HepG2 (cell line): ENCODE measurements around the gene TLE7. TPM values are rescaled to one million over a fixed set of nuclear protein-coding genes. Genes with fewer than 3 reads are reported as not detected.

ENCODE experiments used
- ARID2 ChIP-seq: sonication (generic); formaldehyde crosslinking; IDR thresholded peaks from 2 replicates; pipeline ENCODE4 v1.8.1; 2022; ENCODE audit warnings: mild to moderate bottlenecking, missing genetic modification reagents, borderline replicate concordance
- BHLHE40 ChIP-seq: IDR thresholded peaks from 2 replicates; pipeline ENCODE4 v1.6.1; 2011; ENCODE audit warnings: low read length, improper control_type of control experiment
- CERS6 ChIP-seq: sonication (generic); formaldehyde crosslinking; IDR thresholded peaks from 2 replicates; pipeline ENCODE4 v1.5.0; 2020; ENCODE audit warnings: missing genetic modification reagents
- FOXO1 ChIP-seq: sonication (generic); formaldehyde crosslinking; IDR thresholded peaks from 2 replicates; pipeline ENCODE4 v1.4.0; 2020; ENCODE audit warnings: missing genetic modification reagents
- GABPA ChIP-seq, 2 experiments: IDR thresholded peaks; 2 replicates each; pipeline ENCODE4 v1.6.1; 2011 to 2016; ENCODE audit warnings: low read depth in 2 of 2, low read length in 1 of 2, missing biosample characterization in 1 of 2, missing genetic modification characterization in 1 of 2
- HDAC1 ChIP-seq: sonication (generic); formaldehyde crosslinking; IDR thresholded peaks from 2 replicates; pipeline ENCODE4 v1.5.1; 2020; ENCODE audit warnings: mild to moderate bottlenecking, missing genetic modification reagents
- KAT8 ChIP-seq: IDR thresholded peaks from 2 replicates; pipeline ENCODE4 v1.6.1; 2016; ENCODE audit warnings: missing genetic modification reagents, missing compliant biosample characterization
- KDM3A ChIP-seq: IDR thresholded peaks from 2 replicates; pipeline ENCODE4 v1.6.1; 2018; ENCODE audit warnings: low read depth, missing compliant biosample characterization
- MAFF ChIP-seq: IDR thresholded peaks from 2 replicates; pipeline ENCODE4 v1.6.1; 2011; ENCODE audit warnings: low read depth, low read length, improper control_type of control experiment
- PLRG1 ChIP-seq: fragments of 450-650 bp; conservative IDR thresholded peaks from 2 replicates; pipeline ENCODE4 v1.6.1; 2016
- POGZ ChIP-seq: sonication (generic); formaldehyde crosslinking; IDR thresholded peaks from 2 replicates; pipeline ENCODE4 v1.4.0; 2020; ENCODE audit warnings: mild to moderate bottlenecking, missing genetic modification reagents
- SNAI1 ChIP-seq: sonication (generic); formaldehyde crosslinking; IDR thresholded peaks from 2 replicates; pipeline ENCODE4 v1.5.0; 2020; ENCODE audit warnings: mild to moderate bottlenecking, missing genetic modification reagents, borderline replicate concordance
- TRAFD1 ChIP-seq: sonication (generic); formaldehyde crosslinking; IDR thresholded peaks from 2 replicates; pipeline ENCODE4 v1.5.1; 2020; ENCODE audit warnings: missing genetic modification reagents, mild to moderate bottlenecking, borderline replicate concordance
- ZBTB2 ChIP-seq: sonication (generic); formaldehyde crosslinking; IDR thresholded peaks from 2 replicates; pipeline ENCODE4 v1.8.0; 2022; ENCODE audit warnings: low read depth, missing genetic modification reagents
- ZKSCAN5 ChIP-seq: sonication (generic); formaldehyde crosslinking; IDR thresholded peaks from 2 replicates; pipeline ENCODE4 v1.5.1; 2020; ENCODE audit warnings: mild to moderate bottlenecking, missing genetic modification reagents
- ZNF280D ChIP-seq: sonication (generic); formaldehyde crosslinking; IDR thresholded peaks from 2 replicates; pipeline ENCODE4 v1.5.1; 2020; ENCODE audit warnings: mild to moderate bottlenecking, missing genetic modification reagents
- ZNF30 ChIP-seq: sonication (generic); formaldehyde crosslinking; IDR thresholded peaks from 2 replicates; pipeline ENCODE4 v1.5.0; 2020; ENCODE audit warnings: mild to moderate bottlenecking, missing genetic modification reagents
- ZNF333 ChIP-seq: sonication (generic); formaldehyde crosslinking; IDR thresholded peaks from 2 replicates; pipeline ENCODE4 v1.4.0; 2020; ENCODE audit warnings: mild to moderate bottlenecking, missing genetic modification reagents, borderline replicate concordance
- ZNF431 ChIP-seq: sonication (generic); formaldehyde crosslinking; IDR thresholded peaks from 2 replicates; pipeline ENCODE4 v1.9.0; 2022; ENCODE audit warnings: missing genetic modification reagents, low read depth, mild to moderate bottlenecking, borderline replicate concordance
- ZNF713 ChIP-seq: sonication (generic); formaldehyde crosslinking; IDR thresholded peaks from 2 replicates; pipeline ENCODE4 v1.4.0; 2020; ENCODE audit warnings: mild to moderate bottlenecking, missing genetic modification reagents
- ZNF775 ChIP-seq: sonication (generic); formaldehyde crosslinking; IDR thresholded peaks from 2 replicates; pipeline ENCODE4 v1.4.0; 2020; ENCODE audit warnings: missing genetic modification reagents, mild to moderate bottlenecking, moderate library complexity, borderline replicate concordance
- polyA plus RNA-seq, 8 experiments: library from polyadenylated mRNA; depleted of rRNA in 3 of 8; stranded (reverse) in 7 of 8; unstranded in 1 of 8; fragments of >200 nt; fragmentation: Illumina TruSeq in 4 of 8; extraction: Trizol in 4 of 8; gene quantifications; 2 replicates each; pipeline versions ENCODE4 v1.2.1 to v1.2.3, GENCODE V29; 2011 to 2016; ENCODE audit warnings: low read depth in 4 of 8, missing spikeins in 1 of 8, mixed read lengths in 1 of 8; ENCODE audit not compliant: insufficient read depth in 1 of 8
- total RNA-seq, 5 experiments: library from RNA; depleted of rRNA; stranded (reverse); fragments of >200 nt; fragmentation: Illumina TruSeq; extraction: Trizol; gene quantifications; 2 replicates each; pipeline ENCODE4 v1.2.3, GENCODE V29; 2016; ENCODE audit warnings: low read depth in 1 of 5

TLE7 gene
- total and polyA plus RNA-seq, 2 of the 13 experiments (the other 11 are each of a cell fraction or from before 2014, with no cell fraction given): not detected

- TF ChIP-seq ZNF713 (CRISPR knock-in tag) (no peak; the same call in 1 of the 2 replicates), ZNF30 (no peak), ZBTB2 (CRISPR knock-in tag) (no peak), ZKSCAN5 (CRISPR knock-in tag) (peak; percentile 99), TRAFD1 (CRISPR knock-in tag) (no peak), ZNF333 (CRISPR knock-in tag) (peak; percentile 87; the same call in 1 of the 2 replicates), BHLHE40 (peak; percentile 65), ZNF280D (CRISPR knock-in tag) (peak; percentile 90), HDAC1 (CRISPR knock-in tag) (peak; percentile 99), ARID2 (CRISPR knock-in tag) (peak; percentile 80; the same call in 1 of the 2 replicates), GABPA (IDR thresholded peaks at IDR 0.05; ENCODE audit: low read depth, low read length) (peak; percentile 96), GABPA (CRISPR knock-in tag; IDR thresholded peaks at IDR 0.05; ENCODE audit: low read depth) (peak; percentile 99), KAT8 (peak; percentile 100), ZNF775 (CRISPR knock-in tag) (no peak; the same call in 1 of the 2 replicates), FOXO1 (peak; percentile 75; the same call in 1 of the 2 replicates), KDM3A (CRISPR knock-in tag) (peak; percentile 96; the same call in 1 of the 2 replicates), CERS6 (CRISPR knock-in tag) (no peak; the same call in 1 of the 2 replicates), ZNF431 (CRISPR knock-in tag) (peak; percentile 76; the same call in 1 of the 2 replicates), PLRG1 (no peak), POGZ (CRISPR knock-in tag) (peak; percentile 97), MAFF (no peak), SNAI1 (CRISPR knock-in tag) (0 out of 2 replicates have a peak, but pooled peaks have one; percentile 94)
These were observed 20.1 kb upstream of the TLE7 start, which contains the start of gene ZNF23 (continued) for GRCh38 chr16:71461686-71462648.
